Erythroblast (primary cell): ENCODE results near the gene ASAP2.

Experiments used
- GATA1 ChIP-seq: IDR thresholded peaks from 2 replicates; pipeline ENCODE4 v1.6.1; 2011; ENCODE audit warnings: low read depth, mild to moderate bottlenecking, control low read depth, low read length, moderate library complexity
- POLR2A ChIP-seq: IDR thresholded peaks from 2 replicates; pipeline ENCODE4 v1.6.1; 2011; ENCODE audit warnings: mild to moderate bottlenecking, low read length

DNA sequence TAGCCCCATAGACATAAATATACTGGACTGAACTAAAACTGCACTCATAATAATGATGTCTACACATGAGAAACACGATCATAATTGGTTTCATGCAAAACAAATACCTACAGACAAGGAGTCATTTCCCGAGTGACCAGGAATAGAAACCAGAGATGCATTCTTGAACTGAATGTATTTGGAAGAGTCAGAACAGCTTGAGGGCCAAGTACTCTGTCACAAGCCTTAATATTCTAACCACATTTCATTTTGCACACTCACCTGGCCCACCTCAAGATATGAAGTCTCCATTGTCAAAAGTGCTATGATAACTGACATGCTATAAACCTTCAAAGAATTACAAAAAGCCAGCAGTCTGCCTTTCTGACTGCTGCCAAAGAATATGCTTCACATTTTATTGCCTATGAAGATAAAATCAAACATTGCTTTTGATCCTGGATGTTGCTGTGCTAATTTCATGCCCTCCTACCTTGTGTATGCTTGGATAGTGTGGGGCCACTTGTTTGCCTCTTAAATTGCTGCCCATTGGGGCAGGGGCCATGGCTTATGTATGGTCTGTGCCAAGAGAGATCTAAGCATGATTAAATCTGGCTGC, 18.9 kb upstream of the ASAP2 start:
- TF ChIP-seq POLR2A (no peak), GATA1 (no peak)
